HCT116 (cell line): ENCODE data around the gene TSC22D1. TPM values are rescaled to one million over a fixed set of nuclear protein-coding genes. Genes with fewer than 3 reads are reported as not detected.

Experiments
- ATAC-seq: fragments of 200-7000 bp; cut with Tn5 transposase; 2 replicates; pipeline ENCODE4 v1.9.1; 2020; ENCODE audit warnings: mild to moderate bottlenecking, moderate library complexity
- BruUV-seq: library from RNA; stranded (reverse); fragments of 400-500 nt; replicated peaks from 2 replicates; lab custom pipeline; 2021; lab: Mats Ljungman, UMichigan
- CTCF ChIA-PET: fragments of 300-600 bp; sonication (Branson Sonifier 250); formaldehyde crosslinking; loops from one replicate; lab custom pipeline; 2021; ENCODE audit warnings: antibody characterized with exemption; lab: Charles Lee
- POLR2A ChIA-PET: fragments of 300-600, 350-600 bp; sonication (Branson Sonifier 250); formaldehyde crosslinking; loops from one replicate; lab custom pipeline; 2021; ENCODE audit warnings: antibody characterized with exemption; lab: Charles Lee
- RAD21 ChIA-PET, 2 experiments: fragments of 300-600 bp; sonication (Branson Sonifier 250); formaldehyde crosslinking; loops; one replicate each; lab custom pipeline; 2023; ENCODE audit warnings: low total read pairs in 2 of 2; ENCODE audit not compliant: uncharacterized antibody in 2 of 2, unreplicated experiment in 2 of 2, low non-redundant PET in 1 of 2; lab: Charles Lee
- DNase-seq: peaks from one replicate; pipeline ENCODE4 v3.0.0-alpha.2; 2010; ENCODE audit warnings: low read depth, low spot score
- H2AFZ ChIP-seq: fragments of 200-600 bp; shearing (Covaris generic), sonication (generic); 2 replicates; pipeline ENCODE4 v1.6.1; 2017; ENCODE audit warnings: low read depth, mixed run types, mixed read lengths, antibody characterized with exemption, low read length; ENCODE audit not compliant: poor library complexity, severe bottlenecking
- H3K27ac ChIP-seq: 2 replicates; pipeline ENCODE4 v1.5.1; 2012; ENCODE audit warnings: low read depth, low read length
- H3K27me3 ChIP-seq: fragments of 200-600 bp; sonication (generic); 2 replicates; pipeline ENCODE4 v1.6.1; 2016; ENCODE audit warnings: mixed run types, low read length, mixed read lengths; ENCODE audit not compliant: insufficient read depth
- H3K36me3 ChIP-seq, 2 experiments: fragments of 200-500 bp in 1 of 2; fragments of 200-600 bp in 1 of 2; sonication (Bioruptor generic) in 1 of 2; sonication (generic) in 1 of 2; 2 replicates each; pipeline versions ENCODE4 v1.5.1 to v1.6.1; 2014 to 2016; ENCODE audit warnings: low read length in 2 of 2, inconsistent platforms in 1 of 2, mixed read lengths in 1 of 2, mixed run types in 1 of 2; ENCODE audit not compliant: insufficient read depth in 2 of 2, control insufficient read depth in 1 of 2
- H3K4me1 ChIP-seq, 2 experiments: fragments of 200-600 bp in 1 of 2; sonication (generic) in 1 of 2; 2 replicates each; pipeline versions ENCODE4 v1.5.1 to v1.6.1; 2012 to 2017; ENCODE audit warnings: low read length in 2 of 2, inconsistent platforms in 1 of 2, mild to moderate bottlenecking in 1 of 2, mixed read lengths in 1 of 2, mixed run types in 1 of 2, moderate library complexity in 1 of 2; ENCODE audit not compliant: insufficient read depth in 2 of 2, control insufficient read depth in 1 of 2
- H3K4me2 ChIP-seq: fragments of 200-600 bp; sonication (generic); 2 replicates; pipeline ENCODE4 v1.6.1; 2017; ENCODE audit warnings: mixed run types, low read length, mixed read lengths
- H3K4me3 ChIP-seq, 2 experiments: fragments of 200-600 bp in 1 of 2; sonication (generic) in 1 of 2; replicated peaks in 1 of 2; 2 replicates each; pipeline ENCODE4 v1.5.1; 2011 to 2016; ENCODE audit warnings: low read length in 2 of 2, control low read depth in 1 of 2, low read depth in 1 of 2, mild to moderate bottlenecking in 1 of 2, mixed read lengths in 1 of 2, mixed run types in 1 of 2
- H3K79me2 ChIP-seq: fragments of 200-600 bp; sonication (generic); 2 replicates; pipeline ENCODE4 v1.6.1; 2017; ENCODE audit warnings: mild to moderate bottlenecking, mixed run types, low read length, moderate library complexity, mixed read lengths; ENCODE audit not compliant: insufficient read depth
- H3K9ac ChIP-seq: fragments of 200-600 bp; sonication (generic); 2 replicates; pipeline ENCODE4 v1.6.1; 2016; ENCODE audit warnings: low read length, mixed read lengths
- H3K9me2 ChIP-seq: fragments of 200-600 bp; sonication (generic), shearing (Covaris generic); 2 replicates; pipeline ENCODE4 v1.6.1; 2017; ENCODE audit warnings: mixed run types, mild to moderate bottlenecking, moderate library complexity; ENCODE audit not compliant: insufficient read depth
- H3K9me3 ChIP-seq, 2 experiments: fragments of 200-500 bp in 1 of 2; fragments of 200-600 bp in 1 of 2; sonication (Bioruptor generic) in 1 of 2; sonication (generic) in 1 of 2; 2 replicates each; pipeline ENCODE4 v1.6.1; 2014 to 2017; ENCODE audit warnings: low read length in 2 of 2, mixed read lengths in 2 of 2, inconsistent platforms in 1 of 2, low read depth in 1 of 2, mild to moderate bottlenecking in 1 of 2, mixed run types in 1 of 2, moderate library complexity in 1 of 2; ENCODE audit not compliant: control insufficient read depth in 1 of 2, insufficient read depth in 1 of 2
- H4K20me1 ChIP-seq: fragments of 200-600 bp; sonication (generic), shearing (Covaris generic); 2 replicates; pipeline ENCODE4 v1.6.1; 2017; ENCODE audit warnings: mixed run types, mild to moderate bottlenecking, moderate library complexity; ENCODE audit not compliant: insufficient read depth
- CEBPB ChIP-seq: IDR thresholded peaks from 2 replicates; pipeline ENCODE4 v1.6.1; 2012; ENCODE audit warnings: low read depth
- CTCF ChIP-seq, 3 experiments: fragments of 200-600 bp in 1 of 3; sonication (generic) in 1 of 3; IDR thresholded peaks in 2 of 3; conservative IDR thresholded peaks in 1 of 3; 2 replicates each; pipeline ENCODE4 v1.5.1; 2012 to 2017; ENCODE audit warnings: low read depth in 2 of 3, low read length in 2 of 3, antibody characterized with exemption in 1 of 3, borderline replicate concordance in 1 of 3, control low read depth in 1 of 3, mild to moderate bottlenecking in 1 of 3, mixed read lengths in 1 of 3, mixed run types in 1 of 3, moderate library complexity in 1 of 3; ENCODE audit not compliant: insufficient read depth in 1 of 3
- EGR1 ChIP-seq: IDR thresholded peaks from 2 replicates; pipeline ENCODE4 v1.6.1; 2012; ENCODE audit warnings: low read depth
- EZH2 ChIP-seq: fragments of 200-600 bp; sonication (generic); IDR thresholded peaks from 2 replicates; pipeline ENCODE4 v1.6.1; 2017; ENCODE audit warnings: antibody characterized with exemption, mixed run types
- EZH2phosphoT487 ChIP-seq: fragments of 200-600 bp; IDR thresholded peaks from 2 replicates; pipeline ENCODE4 v1.6.1; 2018; ENCODE audit warnings: antibody characterized with exemption, borderline replicate concordance
- FOSL1 ChIP-seq: IDR thresholded peaks from 2 replicates; pipeline ENCODE4 v1.6.1; 2012; ENCODE audit warnings: low read depth
- JUND ChIP-seq: IDR thresholded peaks from 2 replicates; pipeline ENCODE4 v1.6.1; 2012
- MAX ChIP-seq: IDR thresholded peaks from 2 replicates; pipeline ENCODE4 v1.6.1; 2012
- POLR2A ChIP-seq: IDR thresholded peaks from 2 replicates; pipeline ENCODE4 v1.7.0; 2011; ENCODE audit warnings: borderline replicate concordance; ENCODE audit not compliant: insufficient read depth, insufficient read length; ENCODE audit errors: extremely low read depth
- POLR2AphosphoS5 ChIP-seq: IDR thresholded peaks from 2 replicates; pipeline ENCODE4 v1.6.1; 2011; ENCODE audit warnings: mild to moderate bottlenecking, low read depth, low read length, moderate library complexity
- SIN3A ChIP-seq: IDR thresholded peaks from 2 replicates; pipeline ENCODE4 v1.6.1; 2012; ENCODE audit warnings: low read depth
- SP1 ChIP-seq: IDR thresholded peaks from 2 replicates; pipeline ENCODE4 v1.6.1; 2012; ENCODE audit warnings: low read depth
- SRF ChIP-seq: IDR thresholded peaks from 2 replicates; pipeline ENCODE4 v1.6.1; 2012; ENCODE audit warnings: low read depth
- TCF7L2 ChIP-seq: IDR thresholded peaks from 2 replicates; pipeline ENCODE4 v1.7.0; 2011; ENCODE audit warnings: borderline replicate concordance, inconsistent platforms; ENCODE audit not compliant: insufficient read depth, insufficient read length; ENCODE audit errors: extremely low read depth
- YY1 ChIP-seq: IDR thresholded peaks from 2 replicates; pipeline ENCODE4 v1.6.1; 2011; ENCODE audit warnings: low read length, low read depth, moderate library complexity, mild to moderate bottlenecking; ENCODE audit not compliant: insufficient replicate concordance; ENCODE audit errors: extremely low read depth
- ZFX ChIP-seq: fragments of 450-650 bp; IDR thresholded peaks from 2 replicates; pipeline ENCODE4 v1.6.1; 2017
- ZNF274 ChIP-seq: fragments of 200-500 bp; sonication (Bioruptor generic); IDR thresholded peaks from 2 replicates; pipeline ENCODE4 v1.6.1; 2014; ENCODE audit warnings: mild to moderate bottlenecking, low read depth, low read length, inconsistent platforms
- intact Hi-C: fragments of 100-400 bp; cut with micrococcal nuclease; formaldehyde crosslinking; loops from 2 replicates; pipeline ENCODE4 v1.10.0; 2022
- total RNA-seq: library from RNA; stranded (reverse); gene quantifications from one replicate; pipeline ENCODE4 v1.2.1, GENCODE V29; 2021; ENCODE audit not compliant: unreplicated experiment

Gene TSC22D1
- total RNA-seq, 1 experiment from 2014 or later: 268 TPM

GRCh38 chr13:44448875-44449274, 127.3 kb downstream of the TSC22D1 start:
- no peaks in the 10 kb centered on the region for H4K20me1 ChIP-seq
- no peaks in the 10 kb centered on the region for H3K27me3 ChIP-seq
- no peak overlapping the region for H3K4me2 ChIP-seq
- H3K4me3 ChIP-seq: no peak overlapping the region
- CTCF ChIA-PET: interaction anchor here (1.2 kb wide), 1 partner anchor 541 kb away, joined by 6 read pairs; no protein-coding TSS in a partner anchor
- BruUV-seq: no TSS peak
- no peaks in the 10 kb centered on the region for H3K36me3 ChIP-seq
- H2AFZ ChIP-seq: no peak overlapping the region
- RAD21 ChIA-PET: interaction anchor here (0.6 kb wide), 2 partner anchors 14 to 17 kb away, joined by 4 to 8 read pairs; no protein-coding TSS in a partner anchor
- intact Hi-C loops: no loop called here
- no peaks in the 10 kb centered on the region for H3K79me2 ChIP-seq
- POLR2A ChIA-PET: interaction anchor here (0.7 to 2.1 kb wide), 3 partner anchors 8 to 14 kb away, joined by 3 to 13 read pairs (median 6); no protein-coding TSS in a partner anchor
- no peak overlapping the region for H3K9ac ChIP-seq
- ATAC-seq: no peak
- no peaks in the 10 kb centered on the region for H3K9me3 ChIP-seq
- peaks cover 0 to 9% of the 10 kb centered on the region in 2 experiments; a peak in 2 of 4 replicates for H3K4me1 ChIP-seq
- H3K27ac ChIP-seq: no peak overlapping the region
- H3K9me2 ChIP-seq: no peaks in the 10 kb centered on the region
- TF ChIP-seq CEBPB (no peak), ZFX (no peak), YY1 (no peak), TCF7L2 (no peak), EGR1 (no peak), SP1 (no peak), MAX (no peak), POLR2A (no peak), CTCF (IDR thresholded peaks at IDR 0.05 in 2 of 3, conservative IDR thresholded peaks at IDR 0.05 in 1 of 3; ENCODE audit: borderline replicate concordance in 1 of 3, insufficient read depth in 1 of 3, low read depth in 2 of 3, low read length in 2 of 3) (no peak), JUND (no peak), EZH2 (no peak), ZNF274 (no peak), SRF (no peak), FOSL1 (no peak), POLR2AphosphoS5 (no peak), SIN3A (no peak), EZH2phosphoT487 (no peak)
- DNase-seq: no peak
